Lower lobe of right lung (tissue), 2 donors: ENCODE data around the gene BIN1. TPM values are rescaled to one million over a fixed set of nuclear protein-coding genes. Genes with fewer than 3 reads are reported as not detected.

Experiments used
- ATAC-seq, 2 donors: fragments of 200-7000 bp; cut with Tn5 transposase; one replicate each; pipeline ENCODE4 v1.9.1; 2020 to 2022; ENCODE audit warnings: mild to moderate bottlenecking in 2 of 2, moderate library complexity in 2 of 2
- DNase-seq: peaks from one replicate; pipeline ENCODE4 v3.0.0-alpha.2; 2020
- H3K27ac ChIP-seq: fragments of 200-600 bp; one replicate; pipeline ENCODE4 v1.8.0; 2022
- H3K27me3 ChIP-seq: fragments of 200-600 bp; one replicate; pipeline ENCODE4 v1.8.0; 2022; ENCODE audit warnings: low read depth
- H3K36me3 ChIP-seq: fragments of 200-600 bp; one replicate; pipeline ENCODE4 v1.8.0; 2022; ENCODE audit warnings: mild to moderate bottlenecking
- H3K4me1 ChIP-seq: fragments of 200-600 bp; one replicate; pipeline ENCODE4 v1.8.0; 2022
- H3K4me3 ChIP-seq: fragments of 200-600 bp; one replicate; pipeline ENCODE4 v1.8.0; 2022; ENCODE audit warnings: mild to moderate bottlenecking
- H3K9me3 ChIP-seq: fragments of 200-600 bp; one replicate; pipeline ENCODE4 v1.8.0; 2022
- intact Hi-C: fragments of 100-400 bp; cut with DNase I; formaldehyde crosslinking; loops from one replicate; pipeline ENCODE4 v1.11.0; 2022
- total RNA-seq: library from RNA; stranded (reverse); fragmentation: NEBNext Ultra II Directional; extraction: Animal tissue kit (Norgen Biotek cat#: 25700); gene quantifications from one replicate; pipeline ENCODE4 v1.2.1, GENCODE V29; 2021
- TF ChIP-seq, protein P1 (sequence below): fragments of 200-600 bp; IDR thresholded peaks from one replicate; pipeline ENCODE4 v1.8.0; 2022; ENCODE audit warnings: antibody characterized with exemption, mild to moderate bottlenecking
- donor health status: DM: no; HTN: yes; CAD: no; lungs with severe emphysema.

Gene BIN1
- total RNA-seq, 1 donor from 2014 or later = 33.9 TPM

DNA sequence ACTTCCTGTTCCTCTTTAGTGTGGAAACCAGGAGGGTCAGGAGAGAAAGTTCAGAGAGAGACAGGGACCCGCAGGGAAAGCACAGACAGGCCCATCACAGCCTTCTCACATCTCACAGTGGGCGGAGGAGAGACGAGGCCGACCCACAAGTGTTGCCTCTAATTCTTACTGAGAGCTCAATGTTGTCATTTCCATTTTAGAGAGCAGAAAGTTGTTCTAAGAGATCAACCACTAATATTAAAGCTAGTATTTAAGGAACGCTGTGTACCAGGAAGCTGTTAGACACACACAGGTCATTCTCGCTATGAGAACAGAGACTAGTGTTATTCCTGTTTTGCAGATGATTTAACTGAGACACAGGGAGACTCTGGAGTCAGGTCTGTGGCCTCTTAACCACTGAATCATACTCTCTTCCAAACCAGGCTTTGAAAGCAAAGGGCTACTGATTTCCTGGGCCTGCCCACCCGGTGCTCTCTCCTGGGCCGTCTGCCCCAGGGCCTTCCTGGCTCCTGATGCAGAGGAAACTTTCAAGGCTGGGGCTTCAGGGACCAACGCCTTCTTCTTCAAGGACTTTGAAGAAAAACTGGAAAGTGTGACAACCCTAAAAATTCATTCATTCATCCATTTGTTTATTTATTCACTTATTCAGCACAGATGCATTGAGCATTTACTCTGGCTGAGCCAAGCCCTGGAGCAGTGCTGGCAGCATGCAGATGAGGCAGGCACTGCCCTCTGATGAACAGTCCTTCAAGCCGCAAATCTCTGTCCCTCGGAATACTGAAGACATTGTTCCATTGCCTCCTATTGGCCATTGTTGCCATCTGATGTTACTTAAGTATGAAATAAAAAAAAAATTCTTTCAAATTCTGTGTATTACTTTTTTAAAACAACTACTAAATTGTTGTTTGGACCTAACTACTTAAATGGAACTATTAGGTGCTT lies 37.2 kb upstream of the BIN1 start:
- Histone ChIP-seq H3K27ac (peak overlapping the region; percentile 18), H3K4me3 (no peak overlapping the region), H3K9me3 (no peaks in the 10 kb centered on the region), H3K4me1 (peaks cover 10% of the 10 kb centered on the region), H3K27me3 (no peaks in the 10 kb centered on the region), H3K36me3 (no peaks in the 10 kb centered on the region)
- ATAC-seq (peak in 1 of 2 donors; percentile 45), DNase-seq (no peak)
- TF ChIP-seq, protein P1, sequence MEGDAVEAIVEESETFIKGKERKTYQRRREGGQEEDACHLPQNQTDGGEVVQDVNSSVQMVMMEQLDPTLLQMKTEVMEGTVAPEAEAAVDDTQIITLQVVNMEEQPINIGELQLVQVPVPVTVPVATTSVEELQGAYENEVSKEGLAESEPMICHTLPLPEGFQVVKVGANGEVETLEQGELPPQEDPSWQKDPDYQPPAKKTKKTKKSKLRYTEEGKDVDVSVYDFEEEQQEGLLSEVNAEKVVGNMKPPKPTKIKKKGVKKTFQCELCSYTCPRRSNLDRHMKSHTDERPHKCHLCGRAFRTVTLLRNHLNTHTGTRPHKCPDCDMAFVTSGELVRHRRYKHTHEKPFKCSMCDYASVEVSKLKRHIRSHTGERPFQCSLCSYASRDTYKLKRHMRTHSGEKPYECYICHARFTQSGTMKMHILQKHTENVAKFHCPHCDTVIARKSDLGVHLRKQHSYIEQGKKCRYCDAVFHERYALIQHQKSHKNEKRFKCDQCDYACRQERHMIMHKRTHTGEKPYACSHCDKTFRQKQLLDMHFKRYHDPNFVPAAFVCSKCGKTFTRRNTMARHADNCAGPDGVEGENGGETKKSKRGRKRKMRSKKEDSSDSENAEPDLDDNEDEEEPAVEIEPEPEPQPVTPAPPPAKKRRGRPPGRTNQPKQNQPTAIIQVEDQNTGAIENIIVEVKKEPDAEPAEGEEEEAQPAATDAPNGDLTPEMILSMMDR = no peak
- intact Hi-C loops = no loop called here

DNA sequence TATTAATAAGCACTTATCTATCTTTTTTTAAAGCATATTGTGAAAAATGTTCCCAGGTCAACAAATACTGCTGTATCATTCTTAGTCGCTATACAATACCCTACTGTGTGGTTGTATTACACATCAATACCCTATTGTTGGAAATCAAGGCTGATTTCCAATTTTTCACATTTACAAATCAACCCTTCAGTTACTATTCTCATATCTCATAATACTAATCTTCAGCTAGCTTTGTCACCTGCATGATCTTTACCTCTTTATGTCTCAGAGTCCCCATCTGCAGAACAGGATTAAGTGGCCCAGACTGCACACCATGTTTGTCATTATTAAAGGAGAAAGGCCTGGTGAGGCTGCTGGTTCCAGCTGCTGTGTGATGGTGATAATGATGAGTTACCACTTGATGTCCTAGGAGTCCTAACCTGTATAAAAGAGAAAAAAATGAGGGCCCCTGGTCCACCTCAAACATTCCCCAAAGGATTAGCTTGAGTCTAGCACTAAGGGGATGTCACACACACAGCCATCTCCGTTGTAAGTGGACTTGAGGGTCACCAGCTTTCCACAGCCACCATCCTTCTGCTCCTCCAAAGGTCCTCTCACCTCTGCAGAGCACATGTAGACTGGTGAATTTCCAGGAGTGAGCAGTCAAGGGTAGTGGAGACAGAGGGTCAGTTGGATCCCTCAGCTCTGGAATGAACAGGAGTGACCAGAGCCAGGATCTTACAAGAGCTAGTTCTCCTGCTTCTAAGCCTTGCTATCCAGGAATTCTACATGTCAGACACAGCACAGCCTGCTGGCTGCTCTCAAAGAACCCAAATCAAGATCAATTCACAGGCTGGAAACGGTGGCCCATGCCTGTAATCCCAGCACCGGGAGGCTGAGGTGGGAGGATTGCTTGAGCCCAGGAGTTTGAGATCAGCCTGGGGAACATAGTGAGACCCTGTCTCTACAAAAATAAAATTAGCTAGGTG lies 36.0 kb upstream of the BIN1 start:
- TF ChIP-seq, protein P1 = no peak
- Histone ChIP-seq H3K36me3 (no peaks in the 10 kb centered on the region), H3K27me3 (no peaks in the 10 kb centered on the region), H3K4me3 (no peak overlapping the region), H3K4me1 (peaks cover 10% of the 10 kb centered on the region), H3K27ac (no peak overlapping the region), H3K9me3 (no peaks in the 10 kb centered on the region)
- intact Hi-C loops = no loop called here
- ATAC-seq = no peak
- no peak for DNase-seq

DNA sequence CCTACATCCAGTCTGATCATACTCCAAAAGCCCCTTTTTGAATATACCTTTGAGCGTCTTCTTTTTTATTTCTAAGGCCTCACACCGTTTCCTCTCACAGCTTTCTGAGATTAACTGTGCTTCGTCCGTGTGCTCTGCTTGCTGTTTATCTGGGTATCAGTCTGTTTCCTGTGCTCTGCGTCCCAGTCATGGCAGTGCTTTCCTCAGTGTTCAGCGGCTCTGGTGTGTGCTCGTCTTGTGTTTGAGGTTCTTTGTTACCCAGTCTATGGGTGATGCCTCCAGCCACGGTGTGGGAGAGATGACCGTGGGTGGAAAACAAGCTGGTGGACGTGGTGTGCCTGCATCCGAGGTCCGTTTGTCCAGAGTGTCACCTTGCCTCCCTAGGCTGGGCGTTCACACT lies 33.6 kb upstream of the BIN1 start:
- H3K36me3 ChIP-seq = no peaks in the 10 kb centered on the region
- intact Hi-C loops = no loop called here
- DNase-seq = no peak

DNA sequence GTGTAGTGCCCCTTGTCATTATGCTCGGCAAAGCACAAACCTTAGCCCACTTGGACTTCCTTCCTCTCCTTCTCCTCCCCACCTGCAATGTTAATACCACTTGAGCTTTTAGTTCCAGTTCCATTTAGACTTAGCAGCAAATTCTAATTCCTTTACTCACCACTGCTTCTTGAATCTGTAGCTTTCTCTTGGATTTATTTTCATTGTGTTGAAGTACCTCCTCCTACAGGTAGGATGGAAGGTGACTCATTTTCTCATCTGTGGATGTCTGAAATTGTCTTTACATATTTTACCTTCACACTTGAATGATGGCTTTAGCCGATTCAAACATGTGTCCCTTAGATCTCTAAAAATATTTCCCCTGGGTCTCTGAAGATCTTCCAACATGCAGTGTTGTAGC lies 32.8 kb upstream of the BIN1 start:
- H3K4me3 ChIP-seq = no peak overlapping the region
- TF ChIP-seq, protein P1 = no peak
- H3K9me3 ChIP-seq = no peaks in the 10 kb centered on the region
- H3K27ac ChIP-seq = no peak overlapping the region
- no peaks in the 10 kb centered on the region for H3K36me3 ChIP-seq
- H3K4me1 ChIP-seq = peaks cover 10% of the 10 kb centered on the region
- DNase-seq (no peak), ATAC-seq (no peak)
- intact Hi-C loops = no loop called here
- H3K27me3 ChIP-seq = no peaks in the 10 kb centered on the region

More for the DNA sequence above, 33.6 kb upstream of the BIN1 start:
- Histone ChIP-seq H3K4me3 (no peak overlapping the region), H3K9me3 (no peaks in the 10 kb centered on the region), H3K27me3 (no peaks in the 10 kb centered on the region), H3K27ac (no peak overlapping the region), H3K4me1 (peaks cover 10% of the 10 kb centered on the region)
- ATAC-seq = no peak
- TF ChIP-seq, protein P1 = no peak

DNA sequence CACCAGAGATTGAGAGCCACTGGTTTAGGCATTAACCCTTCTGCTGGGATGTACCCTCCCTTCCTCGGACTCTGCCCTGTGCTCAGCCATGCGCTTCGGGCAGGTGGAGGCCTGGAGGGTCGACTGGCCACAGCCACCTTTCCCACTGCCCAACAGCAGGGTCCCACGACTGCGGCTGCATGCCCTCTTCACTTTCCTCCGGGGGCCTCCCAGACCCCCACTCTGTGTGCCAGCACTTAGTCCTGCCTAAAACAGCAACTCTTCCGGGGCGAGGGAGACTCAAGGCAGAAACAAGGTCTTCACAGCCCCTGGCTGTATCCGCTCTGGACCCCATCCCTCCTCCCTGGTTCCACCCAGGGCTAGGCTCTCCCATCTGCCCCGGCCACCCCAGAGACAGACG lies 31.3 kb upstream of the BIN1 start:
- TF ChIP-seq, protein P1 = no peak
- no peaks in the 10 kb centered on the region for H3K36me3 ChIP-seq
- no peak overlapping the region for H3K4me3 ChIP-seq
- H3K27ac ChIP-seq = no peak overlapping the region
- no peak for DNase-seq
- H3K9me3 ChIP-seq = no peaks in the 10 kb centered on the region
- no peaks in the 10 kb centered on the region for H3K4me1 ChIP-seq
- no peaks in the 10 kb centered on the region for H3K27me3 ChIP-seq
- ATAC-seq = no peak
- intact Hi-C loops = no loop called here
